ENCODE measurements around the gene BRPF3. TPM values are rescaled to one million over a fixed set of nuclear protein-coding genes. Genes with fewer than 3 reads are reported as not detected.

Gene BRPF3
- total and polyA plus RNA-seq, 2 experiments from 2014 or later, result 15.9 to 17.3 TPM

GRCh38 chr6:36246506-36247268 lies 50.1 kb downstream of the BRPF3 start:
- Histone ChIP-seq H3K4me3 (no peak overlapping the region), H3K36me3 (no peaks in the 10 kb centered on the region), H3K27me3 (no peaks in the 10 kb centered on the region), H3K4me1 (ENCODE audit: low read depth) (no peaks in the 10 kb centered on the region), H3K9me3 (ENCODE audit: low read depth) (no peaks in the 10 kb centered on the region), H3K27ac (no peak overlapping the region)
- TF ChIP-seq CTCF (IDR thresholded peaks at IDR 0.05; ENCODE audit: low read depth, low read length), result no peak
- no peak for DNase-seq (ENCODE audit: low read depth in 1 of 2, low spot score in 1 of 2)

- Histone ChIP-seq H3K4me1 (ENCODE audit: low read depth) (no peaks in the 10 kb centered on the region), H3K27ac (no peak overlapping the region)
- no peak for TF ChIP-seq CTCF (IDR thresholded peaks at IDR 0.05; ENCODE audit: low read depth, low read length)
These were observed 51.1 kb downstream of the BRPF3 start for GRCh38 chr6:36247693-36248092.

GRCh38 chr6:36248980-36249379 lies 52.4 kb downstream of the BRPF3 start:
- Histone ChIP-seq H3K9me3 (ENCODE audit: low read depth) (no peaks in the 10 kb centered on the region), H3K27me3 (no peaks in the 10 kb centered on the region), H3K36me3 (no peaks in the 10 kb centered on the region), H3K27ac (no peak overlapping the region), H3K4me3 (no peak overlapping the region), H3K4me1 (ENCODE audit: low read depth) (no peaks in the 10 kb centered on the region)
- TF ChIP-seq CTCF (IDR thresholded peaks at IDR 0.05; ENCODE audit: low read depth, low read length), result no peak
- peak in 1 of 2 donors; percentile 75 for DNase-seq (ENCODE audit: low read depth in 1 of 2, low spot score in 1 of 2)

More at GRCh38 chr6:36247693-36248092, 51.1 kb downstream of the BRPF3 start:
- H3K9me3 ChIP-seq (ENCODE audit: low read depth), result no peaks in the 10 kb centered on the region
- H3K36me3 ChIP-seq, result no peaks in the 10 kb centered on the region
- H3K4me3 ChIP-seq, result no peak overlapping the region
- DNase-seq (ENCODE audit: low read depth in 1 of 2, low spot score in 1 of 2), result peak in 1 of 2 donors; percentile 85
- no peaks in the 10 kb centered on the region for H3K27me3 ChIP-seq

GRCh38 chr6:36249536-36249935 lies 53.0 kb downstream of the BRPF3 start:
- no peaks in the 10 kb centered on the region for H3K9me3 ChIP-seq (ENCODE audit: low read depth)
- no peak overlapping the region for H3K4me3 ChIP-seq
- H3K27me3 ChIP-seq, result no peaks in the 10 kb centered on the region
- peak in 1 of 2 donors; percentile 48 for DNase-seq (ENCODE audit: low read depth in 1 of 2, low spot score in 1 of 2)
- no peaks in the 10 kb centered on the region for H3K36me3 ChIP-seq
- TF ChIP-seq CTCF (IDR thresholded peaks at IDR 0.05; ENCODE audit: low read depth, low read length), result no peak
- H3K4me1 ChIP-seq (ENCODE audit: low read depth), result no peaks in the 10 kb centered on the region
- no peak overlapping the region for H3K27ac ChIP-seq

- H3K27me3 ChIP-seq, result no peaks in the 10 kb centered on the region
- H3K36me3 ChIP-seq, result no peaks in the 10 kb centered on the region
- DNase-seq (ENCODE audit: low read depth in 1 of 2, low spot score in 1 of 2), result no peak
- no peaks in the 10 kb centered on the region for H3K4me1 ChIP-seq (ENCODE audit: low read depth)
- H3K4me3 ChIP-seq, result no peak overlapping the region
- no peak overlapping the region for H3K27ac ChIP-seq
- no peak for TF ChIP-seq CTCF (IDR thresholded peaks at IDR 0.05; ENCODE audit: low read depth, low read length)
- no peaks in the 10 kb centered on the region for H3K9me3 ChIP-seq (ENCODE audit: low read depth)
These were observed 55.5 kb downstream of the BRPF3 start for GRCh38 chr6:36252005-36252404.
